ENCODE data around the gene POU2AF3.

- TF ChIP-seq POLR2A (IDR thresholded peaks at IDR 0.05; ENCODE audit: low read depth, low read length) (no peak), POLR2AphosphoS5 (IDR thresholded peaks at IDR 0.05; ENCODE audit: low read depth, low read length) (no peak)
Observed at GRCh38 chr11:111299101-111300026, 1.0 kb downstream of the POU2AF3 start.
